Smooth muscle cell (in vitro differentiated cells): Measurements from ENCODE around the gene GPC6. TPM values are rescaled to one million over a fixed set of nuclear protein-coding genes. Genes with fewer than 3 reads are reported as not detected.

Source experiments
- DNase-seq: peaks from one replicate; lab custom pipeline; 2025; ENCODE audit not compliant: unreplicated experiment; lab: John Stamatoyannopoulos, UW
- H2AFZ ChIP-seq: fragments of 200-600 bp; sonication (generic); 2 replicates; pipeline ENCODE4 v1.6.0; 2016; ENCODE audit warnings: antibody characterized with exemption, low read depth, mild to moderate bottlenecking
- H3F3A ChIP-seq: fragments of 200-600 bp; sonication (generic); 2 replicates; pipeline ENCODE4 v1.6.0; 2017; ENCODE audit warnings: antibody characterized with exemption, low read depth
- H3K27ac ChIP-seq: fragments of 200-600 bp; sonication (generic); 2 replicates; pipeline ENCODE4 v1.5.1; 2016; ENCODE audit warnings: low read depth, mild to moderate bottlenecking
- H3K27me3 ChIP-seq: fragments of 200-600 bp; sonication (generic); 2 replicates; pipeline ENCODE4 v1.6.1; 2016; ENCODE audit warnings: low read depth, mild to moderate bottlenecking
- H3K36me3 ChIP-seq: fragments of 200-600 bp; sonication (generic); 2 replicates; pipeline ENCODE4 v1.5.1; 2016; ENCODE audit warnings: low read depth
- H3K4me1 ChIP-seq: fragments of 200-600 bp; sonication (generic); 2 replicates; pipeline ENCODE4 v1.5.1; 2016; ENCODE audit warnings: low read depth
- H3K4me2 ChIP-seq: fragments of 200-600 bp; sonication (generic); 2 replicates; pipeline ENCODE4 v1.6.0; 2016; ENCODE audit warnings: mild to moderate bottlenecking
- H3K4me3 ChIP-seq: fragments of 200-600 bp; sonication (generic); 2 replicates; pipeline ENCODE4 v1.5.1; 2016; ENCODE audit warnings: mild to moderate bottlenecking
- H3K79me2 ChIP-seq: fragments of 200-600 bp; sonication (generic); 2 replicates; pipeline ENCODE4 v1.6.0; 2016; ENCODE audit warnings: low read depth, mild to moderate bottlenecking
- H3K9ac ChIP-seq: fragments of 200-600 bp; sonication (generic); 2 replicates; pipeline ENCODE4 v1.6.0; 2016; ENCODE audit warnings: low read depth
- H3K9me3 ChIP-seq: fragments of 200-600 bp; sonication (generic); replicated peaks from 2 replicates; pipeline ENCODE4 v1.5.1; 2016; ENCODE audit warnings: low read depth
- H4K20me1 ChIP-seq: fragments of 200-600 bp; sonication (generic); 2 replicates; pipeline ENCODE4 v1.6.0; 2016; ENCODE audit warnings: low read depth
- CTCF ChIP-seq: fragments of 200-600 bp; sonication (generic); IDR thresholded peaks from 2 replicates; pipeline ENCODE4 v1.5.1; 2017; ENCODE audit warnings: borderline replicate concordance, mild to moderate bottlenecking, antibody characterized with exemption; ENCODE audit not compliant: insufficient read depth, poor library complexity, severe bottlenecking
- WGBS: methylation state at CpG from one replicate; pipeline ENCODE4 v1.1.7; 2016; ENCODE audit warnings: low lambda C conversion rate; 5-methylcytosine and 5-hydroxymethylcytosine counted together
- polyA plus RNA-seq: library from polyadenylated mRNA; unstranded; fragments of >200 nt; fragmentation: Nextera tagmentation; extraction: Ambion mirVana; gene quantifications from 2 replicates; pipeline ENCODE4 v1.2.1, GENCODE V29; 2016
- total RNA-seq: library from RNA; depleted of rRNA; stranded (reverse); fragments of >200 nt; gene quantifications from 2 replicates; pipeline ENCODE4 v1.2.3, GENCODE V29; 2014

GPC6 gene
- total and polyA plus RNA-seq, 2 experiments from 2014 or later, result 19.7 to 68.5 TPM

GRCh38 chr13:94246495-94246894, 1019.9 kb downstream of the GPC6 start:
- TF ChIP-seq CTCF, result no peak
- H4K20me1 ChIP-seq, result no peaks in the 10 kb centered on the region
- no peak overlapping the region for H3K4me2 ChIP-seq
- no peak overlapping the region for H3K4me3 ChIP-seq
- H3K36me3 ChIP-seq, result peaks cover 4% of the 10 kb centered on the region
- 89% methylated on average over 1 of the region's 1 CpG for WGBS
- H3K27ac ChIP-seq, result no peak overlapping the region
- H3K27me3 ChIP-seq, result no peaks in the 10 kb centered on the region
- no peak overlapping the region for H2AFZ ChIP-seq
- peaks cover 7% of the 10 kb centered on the region for H3K9me3 ChIP-seq
- no peaks in the 10 kb centered on the region for H3F3A ChIP-seq
- H3K4me1 ChIP-seq, result peaks cover 8% of the 10 kb centered on the region
- no peak overlapping the region for H3K9ac ChIP-seq
- no peak for DNase-seq
- H3K79me2 ChIP-seq, result peaks cover 3% of the 10 kb centered on the region

GRCh38 chr13:94247890-94248289, 1021.3 kb downstream of the GPC6 start:
- Histone ChIP-seq H2AFZ (no peak overlapping the region), H3K27me3 (no peaks in the 10 kb centered on the region), H3K4me1 (peaks cover 8% of the 10 kb centered on the region), H4K20me1 (no peaks in the 10 kb centered on the region), H3K9ac (no peak overlapping the region), H3K79me2 (peaks cover 3% of the 10 kb centered on the region), H3K4me2 (no peak overlapping the region), H3K9me3 (peaks cover 7% of the 10 kb centered on the region), H3K36me3 (peaks cover 4% of the 10 kb centered on the region), H3K4me3 (no peak overlapping the region), H3F3A (no peaks in the 10 kb centered on the region), H3K27ac (peak overlapping the region; percentile 25)
- no peak for TF ChIP-seq CTCF
- no peak for DNase-seq
- WGBS, result 59% methylated on average over 1 of the region's 1 CpG

- peak overlapping the region; percentile 3 for H3K4me2 ChIP-seq
- H3K27me3 ChIP-seq, result no peaks in the 10 kb centered on the region
- H3K4me1 ChIP-seq, result peaks cover 8% of the 10 kb centered on the region
- H3K4me3 ChIP-seq, result no peak overlapping the region
- H3K9me3 ChIP-seq, result peaks cover 7% of the 10 kb centered on the region
- H4K20me1 ChIP-seq, result no peaks in the 10 kb centered on the region
- H2AFZ ChIP-seq, result no peak overlapping the region
- H3K79me2 ChIP-seq, result peaks cover 3% of the 10 kb centered on the region
- peak overlapping the region; percentile 27 for H3K9ac ChIP-seq
- DNase-seq, result no peak
- H3K27ac ChIP-seq, result peak overlapping the region; percentile 53
- 88% methylated on average over 2 of the region's 2 CpGs for WGBS
- peaks cover 4% of the 10 kb centered on the region for H3K36me3 ChIP-seq
- H3F3A ChIP-seq, result no peaks in the 10 kb centered on the region
- TF ChIP-seq CTCF, result no peak
Measured at GRCh38 chr13:94248454-94249228, 1022.0 kb downstream of the GPC6 start.

GRCh38 chr13:94249512-94249911, 1022.9 kb downstream of the GPC6 start:
- peaks cover 7% of the 10 kb centered on the region for H3K9me3 ChIP-seq
- peak overlapping the region; percentile 53 for H3K27ac ChIP-seq
- H3F3A ChIP-seq, result no peaks in the 10 kb centered on the region
- H3K4me3 ChIP-seq, result no peak overlapping the region
- H3K79me2 ChIP-seq, result peaks cover 3% of the 10 kb centered on the region
- H3K4me2 ChIP-seq, result peak overlapping the region; percentile 3
- no peak for DNase-seq
- WGBS, result 15% methylated on average over 1 of the region's 1 CpG
- no peak overlapping the region for H2AFZ ChIP-seq
- H4K20me1 ChIP-seq, result no peaks in the 10 kb centered on the region
- TF ChIP-seq CTCF, result no peak
- H3K4me1 ChIP-seq, result peaks cover 8% of the 10 kb centered on the region
- H3K36me3 ChIP-seq, result peaks cover 4% of the 10 kb centered on the region
- H3K9ac ChIP-seq, result no peak overlapping the region
- H3K27me3 ChIP-seq, result no peaks in the 10 kb centered on the region
